C4-2B (cell line): ENCODE results near the gene C20orf173.

Source experiments
- ZFX ChIP-seq: fragments of 450-650 bp; IDR thresholded peaks from 2 replicates; pipeline ENCODE4 v1.6.1; 2017
- TF ChIP-seq, protein P1 (sequence below): fragments of 450-650 bp; conservative IDR thresholded peaks from 2 replicates; pipeline ENCODE4 v1.5.1; 2017; ENCODE audit warnings: mild to moderate bottlenecking

DNA sequence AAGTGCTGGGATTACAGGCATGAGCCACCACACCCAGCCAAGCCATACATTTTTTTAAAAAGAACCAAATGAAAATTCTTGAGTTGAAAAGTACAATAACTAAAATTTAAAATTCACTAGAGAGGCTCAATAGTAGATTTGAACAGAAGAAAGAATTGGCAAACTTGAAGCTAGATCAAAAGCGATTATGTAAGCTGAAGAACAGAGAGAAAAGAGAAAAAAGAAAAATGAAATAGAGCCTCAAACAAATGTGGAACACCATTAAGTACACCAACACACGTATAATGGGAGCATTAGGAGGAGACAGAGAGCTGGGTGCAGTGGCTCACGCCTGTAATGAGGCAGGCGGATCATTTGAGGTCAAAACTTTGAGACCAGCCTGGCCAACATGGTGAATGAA is 43.4 kb upstream of the C20orf173 start:
- TF ChIP-seq, protein P1, sequence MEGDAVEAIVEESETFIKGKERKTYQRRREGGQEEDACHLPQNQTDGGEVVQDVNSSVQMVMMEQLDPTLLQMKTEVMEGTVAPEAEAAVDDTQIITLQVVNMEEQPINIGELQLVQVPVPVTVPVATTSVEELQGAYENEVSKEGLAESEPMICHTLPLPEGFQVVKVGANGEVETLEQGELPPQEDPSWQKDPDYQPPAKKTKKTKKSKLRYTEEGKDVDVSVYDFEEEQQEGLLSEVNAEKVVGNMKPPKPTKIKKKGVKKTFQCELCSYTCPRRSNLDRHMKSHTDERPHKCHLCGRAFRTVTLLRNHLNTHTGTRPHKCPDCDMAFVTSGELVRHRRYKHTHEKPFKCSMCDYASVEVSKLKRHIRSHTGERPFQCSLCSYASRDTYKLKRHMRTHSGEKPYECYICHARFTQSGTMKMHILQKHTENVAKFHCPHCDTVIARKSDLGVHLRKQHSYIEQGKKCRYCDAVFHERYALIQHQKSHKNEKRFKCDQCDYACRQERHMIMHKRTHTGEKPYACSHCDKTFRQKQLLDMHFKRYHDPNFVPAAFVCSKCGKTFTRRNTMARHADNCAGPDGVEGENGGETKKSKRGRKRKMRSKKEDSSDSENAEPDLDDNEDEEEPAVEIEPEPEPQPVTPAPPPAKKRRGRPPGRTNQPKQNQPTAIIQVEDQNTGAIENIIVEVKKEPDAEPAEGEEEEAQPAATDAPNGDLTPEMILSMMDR = no peak
- TF ChIP-seq ZFX = no peak
